ENCODE results near the gene DNAH7. TPM values are rescaled to one million over a fixed set of nuclear protein-coding genes. Genes with fewer than 3 reads are reported as not detected.
A peak's percentile ranks its signal among the peaks of the same experiment; 100 is the strongest.

The DNAH7 gene
- total and polyA plus RNA-seq, 2 donors (not counting 1 experiment from before 2014, with no cell fraction given) = 0.01 to 0.05 TPM

DNA sequence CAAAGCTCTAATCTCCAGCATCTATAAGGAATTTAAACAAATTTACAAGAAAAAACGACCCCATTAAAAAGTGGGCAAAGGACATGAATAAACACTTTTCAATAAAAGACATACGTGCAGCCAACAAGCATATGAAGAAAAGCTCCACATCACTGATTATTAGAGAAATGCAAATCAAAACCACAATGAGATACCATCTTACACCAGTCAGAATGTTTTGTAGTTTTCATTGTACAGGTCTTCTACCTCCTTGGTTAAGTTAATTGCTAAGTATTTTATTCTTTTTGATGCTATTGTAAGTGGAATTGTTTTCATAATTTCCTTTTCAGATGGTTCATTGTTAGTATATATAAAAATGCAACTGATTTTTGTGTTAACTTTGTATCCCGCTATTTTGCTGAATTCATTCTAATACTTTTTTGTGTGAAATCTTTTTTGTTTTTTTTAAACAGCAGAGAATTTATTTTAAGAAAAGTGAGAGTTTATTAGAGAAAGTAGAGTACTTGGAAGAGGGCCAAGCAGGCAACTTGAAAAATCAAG, 370.9 kb downstream of the DNAH7 start:
- H3K4me3 Mint-ChIP-seq = no peak overlapping the region

GRCh38 chr2:195696012-195696411, 372.6 kb downstream of the DNAH7 start:
- H3K79me2 ChIP-seq (ENCODE audit: control insufficient read depth, insufficient read depth, low read length) = peaks cover 65% of the 10 kb centered on the region
- H3K4me2 ChIP-seq (replicated peaks; ENCODE audit: low read depth, low read length, poor library complexity, severe bottlenecking) = peak overlapping the region; percentile 10
- no peak overlapping the region for H2AFZ ChIP-seq (ENCODE audit: insufficient read depth, low read depth, low read length, poor library complexity, severe bottlenecking)
- H4K20me1 ChIP-seq (ENCODE audit: control insufficient read depth, insufficient read depth, low read length, poor library complexity, severe bottlenecking) = peaks cover 4% of the 10 kb centered on the region
- no peak overlapping the region for H3K9ac ChIP-seq (ENCODE audit: low read length)
- no peak for ATAC-seq (ENCODE audit: low read depth)
- peaks cover 14 to 23% (median 19%) of the 10 kb centered on the region in 3 donors for H3K9me3 ChIP-seq (ENCODE audit: control extremely low read depth in 1 of 3, control insufficient read depth in 2 of 3, insufficient read depth in 1 of 3, low read length in 2 of 3)
- H3K27ac ChIP-seq (ENCODE audit: low read length in 2 of 2) = no peak overlapping the region
- Mint-ChIP-seq H3K27ac (no peak overlapping the region), H3K27me3 (no peaks in the 10 kb centered on the region), H3K9me3 (ENCODE audit: insufficient read depth) (peaks cover 35% of the 10 kb centered on the region), H3K4me1 (peaks cover 56% of the 10 kb centered on the region), H3K4me3 (no peak overlapping the region)
- no peak for DNase-seq
- TF ChIP-seq EZH2 (IDR thresholded peaks at IDR 0.05; ENCODE audit: borderline replicate concordance, insufficient read depth, low read depth, low read length, poor library complexity, severe bottlenecking) = no peak
- TF ChIP-seq, protein P1, sequence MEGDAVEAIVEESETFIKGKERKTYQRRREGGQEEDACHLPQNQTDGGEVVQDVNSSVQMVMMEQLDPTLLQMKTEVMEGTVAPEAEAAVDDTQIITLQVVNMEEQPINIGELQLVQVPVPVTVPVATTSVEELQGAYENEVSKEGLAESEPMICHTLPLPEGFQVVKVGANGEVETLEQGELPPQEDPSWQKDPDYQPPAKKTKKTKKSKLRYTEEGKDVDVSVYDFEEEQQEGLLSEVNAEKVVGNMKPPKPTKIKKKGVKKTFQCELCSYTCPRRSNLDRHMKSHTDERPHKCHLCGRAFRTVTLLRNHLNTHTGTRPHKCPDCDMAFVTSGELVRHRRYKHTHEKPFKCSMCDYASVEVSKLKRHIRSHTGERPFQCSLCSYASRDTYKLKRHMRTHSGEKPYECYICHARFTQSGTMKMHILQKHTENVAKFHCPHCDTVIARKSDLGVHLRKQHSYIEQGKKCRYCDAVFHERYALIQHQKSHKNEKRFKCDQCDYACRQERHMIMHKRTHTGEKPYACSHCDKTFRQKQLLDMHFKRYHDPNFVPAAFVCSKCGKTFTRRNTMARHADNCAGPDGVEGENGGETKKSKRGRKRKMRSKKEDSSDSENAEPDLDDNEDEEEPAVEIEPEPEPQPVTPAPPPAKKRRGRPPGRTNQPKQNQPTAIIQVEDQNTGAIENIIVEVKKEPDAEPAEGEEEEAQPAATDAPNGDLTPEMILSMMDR (IDR thresholded peaks at IDR 0.05) = no peak
- no CpG with 5 or more reads among the region's 1 CpG for WGBS (ENCODE audit: insufficient coverage)
- H3K36me3 ChIP-seq (replicated peaks in 1 of 2; ENCODE audit: control extremely low read depth in 1 of 2, control insufficient read depth in 1 of 2, extremely low read depth in 1 of 2, insufficient read depth in 2 of 2, low read length in 1 of 2) = peaks cover 7 to 15% of the 10 kb centered on the region in 2 experiments
- H3K4me1 ChIP-seq (ENCODE audit: control insufficient read depth in 2 of 2, insufficient read depth in 2 of 2, low read length in 2 of 2) = peaks cover 7% of the 10 kb centered on the region in 2 donors
- CTCF ChIA-PET = interaction anchor here (0.7 kb wide), 1 partner anchor 43 kb away, joined by 4 read pairs; no protein-coding TSS in a partner anchor
- no peak overlapping the region for H3K4me3 ChIP-seq (ENCODE audit: control extremely low read depth in 1 of 5, extremely low read depth in 1 of 5, insufficient read depth in 1 of 5, low read depth in 2 of 5, low read length in 4 of 5)
- intact Hi-C loops (cut with micrococcal nuclease) = no loop called here
- POLR2A ChIA-PET = no interaction called here
- no peaks in the 10 kb centered on the region for H3K27me3 ChIP-seq (replicated peaks in 1 of 4; ENCODE audit: control extremely low read depth in 1 of 4, control insufficient read depth in 3 of 4, insufficient read depth in 4 of 4, low read length in 3 of 4)

More for the DNA sequence above, 370.9 kb downstream of the DNAH7 start:
- H3K4me1 Mint-ChIP-seq = peaks cover 43% of the 10 kb centered on the region
- no peak overlapping the region for H3K27ac ChIP-seq (ENCODE audit: low read length in 2 of 2)
- TF ChIP-seq, protein P1 (IDR thresholded peaks at IDR 0.05) = no peak
- TF ChIP-seq EZH2 (IDR thresholded peaks at IDR 0.05; ENCODE audit: borderline replicate concordance, insufficient read depth, low read depth, low read length, poor library complexity, severe bottlenecking) = no peak
- H2AFZ ChIP-seq (ENCODE audit: insufficient read depth, low read depth, low read length, poor library complexity, severe bottlenecking) = no peak overlapping the region
- H3K9me3 ChIP-seq (ENCODE audit: control extremely low read depth in 1 of 3, control insufficient read depth in 2 of 3, insufficient read depth in 1 of 3, low read length in 2 of 3) = peaks cover 17 to 25% (median 23%) of the 10 kb centered on the region in 3 donors
- H3K4me2 ChIP-seq (replicated peaks; ENCODE audit: low read depth, low read length, poor library complexity, severe bottlenecking) = no peak overlapping the region
- intact Hi-C loops (cut with micrococcal nuclease) = no loop called here
- no peak overlapping the region for H3K9ac ChIP-seq (ENCODE audit: low read length)
- DNase-seq = no peak
- WGBS (ENCODE audit: insufficient coverage) = 100% methylated on average over 1 of the region's 3 CpGs
- H4K20me1 ChIP-seq (ENCODE audit: control insufficient read depth, insufficient read depth, low read length, poor library complexity, severe bottlenecking) = peaks cover 4% of the 10 kb centered on the region
- POLR2A ChIA-PET = no interaction called here
- H3K27me3 ChIP-seq (replicated peaks in 1 of 4; ENCODE audit: control extremely low read depth in 1 of 4, control insufficient read depth in 3 of 4, insufficient read depth in 4 of 4, low read length in 3 of 4) = no peaks in the 10 kb centered on the region
- H3K36me3 ChIP-seq (replicated peaks in 1 of 2; ENCODE audit: control extremely low read depth in 1 of 2, control insufficient read depth in 1 of 2, extremely low read depth in 1 of 2, insufficient read depth in 2 of 2, low read length in 1 of 2) = peaks cover 11 to 18% of the 10 kb centered on the region in 2 experiments
- no peak overlapping the region for H3K4me3 ChIP-seq (ENCODE audit: control extremely low read depth in 1 of 5, extremely low read depth in 1 of 5, insufficient read depth in 1 of 5, low read depth in 2 of 5, low read length in 4 of 5)
- H3K27me3 Mint-ChIP-seq = no peaks in the 10 kb centered on the region
- peaks cover 72% of the 10 kb centered on the region for H3K79me2 ChIP-seq (ENCODE audit: control insufficient read depth, insufficient read depth, low read length)
- H3K4me1 ChIP-seq (ENCODE audit: control insufficient read depth in 2 of 2, insufficient read depth in 2 of 2, low read length in 2 of 2) = peaks cover 7% of the 10 kb centered on the region in 2 donors
- no peak for ATAC-seq (ENCODE audit: low read depth)
- no peak overlapping the region for H3K27ac Mint-ChIP-seq
- CTCF ChIA-PET = no interaction called here
- H3K9me3 Mint-ChIP-seq (ENCODE audit: insufficient read depth) = peaks cover 30% of the 10 kb centered on the region
